GM11168 (cell line): ENCODE measurements around the gene PEX16.

Source experiments
- in situ Hi-C: fragments of 300-500 bp; cut with MboI; formaldehyde crosslinking; loops from one replicate; pipeline ENCODE4 v1.12.0; 2022; ENCODE audit warnings: low sequenced_read_pairs; ENCODE audit not compliant: unreplicated experiment

PEX16 gene

DNA sequence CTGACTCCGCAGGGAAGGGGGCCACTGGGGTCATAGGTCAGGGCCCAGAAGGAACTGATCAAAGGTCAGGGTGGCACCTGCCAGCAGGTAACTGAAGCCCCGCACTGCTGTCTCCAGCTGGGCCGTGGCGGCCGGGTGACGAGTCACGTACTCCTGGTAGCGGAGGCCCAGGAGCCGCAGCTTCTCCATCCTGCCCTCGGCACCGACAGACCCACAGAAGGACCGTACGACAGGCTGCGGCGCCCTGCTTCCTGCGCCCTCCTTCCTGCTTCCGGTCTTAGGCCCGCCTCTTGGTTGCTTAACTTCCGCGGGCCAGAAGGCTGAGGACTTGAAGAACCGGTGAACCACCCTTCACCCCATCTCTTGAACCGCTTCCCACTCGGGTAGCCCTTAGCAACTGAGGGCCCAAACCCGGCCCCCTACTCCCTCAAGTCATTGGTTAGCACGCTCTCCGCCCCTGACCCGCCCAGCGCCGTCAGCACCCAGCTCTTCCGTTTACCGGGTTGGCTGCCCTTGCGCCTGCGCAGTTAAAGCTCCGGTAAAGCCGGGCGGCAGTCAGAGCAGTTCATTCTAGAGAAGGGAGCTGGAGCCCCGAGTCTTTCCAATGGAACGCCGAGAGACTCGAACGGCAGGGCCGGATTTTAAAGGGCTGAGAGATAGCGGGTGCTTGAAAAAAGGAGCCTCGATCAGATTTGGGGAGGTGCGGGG lies at the start of gene PEX16:
TSS of gene PEX16 (minus strand) at position 255 of the 708 bp plus-strand sequence. CDS start at position 189, 66 bp downstream.
- in situ Hi-C loops, result no loop called here

GRCh38 chr11:45964911-45965389 lies 47.3 kb upstream of the PEX16 start:
- in situ Hi-C loops, result no loop called here

DNA sequence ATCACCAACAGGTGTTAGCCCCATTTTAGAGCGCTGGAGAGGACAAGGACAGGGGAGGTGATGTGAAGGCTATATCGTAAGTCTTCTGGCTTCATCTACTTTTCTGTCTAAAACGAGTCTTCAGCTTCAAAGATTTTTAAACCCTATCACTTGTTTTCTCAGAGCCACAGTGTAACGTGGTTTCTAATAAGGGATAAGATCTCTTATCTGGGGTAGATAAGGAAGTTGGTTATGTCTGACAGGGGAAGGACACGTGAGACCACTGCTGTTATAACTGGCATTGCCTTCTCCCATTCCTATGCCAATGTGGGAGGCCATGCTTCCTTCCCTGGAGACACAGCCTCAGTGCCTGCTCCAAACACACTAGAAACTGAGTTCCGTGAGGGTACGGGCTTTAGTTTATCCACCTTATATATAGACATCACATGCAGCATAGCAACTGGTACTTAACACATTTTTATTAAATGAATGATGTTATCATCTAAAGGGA lies 44.1 kb upstream of the PEX16 start:
- in situ Hi-C loops, result no loop called here

- in situ Hi-C loops, result no loop called here
Observed at GRCh38 chr11:45960387-45961095, 42.9 kb upstream of the PEX16 start.

GRCh38 chr11:45959851-45960250 lies 42.2 kb upstream of the PEX16 start:
- in situ Hi-C loops, result no loop called here

DNA sequence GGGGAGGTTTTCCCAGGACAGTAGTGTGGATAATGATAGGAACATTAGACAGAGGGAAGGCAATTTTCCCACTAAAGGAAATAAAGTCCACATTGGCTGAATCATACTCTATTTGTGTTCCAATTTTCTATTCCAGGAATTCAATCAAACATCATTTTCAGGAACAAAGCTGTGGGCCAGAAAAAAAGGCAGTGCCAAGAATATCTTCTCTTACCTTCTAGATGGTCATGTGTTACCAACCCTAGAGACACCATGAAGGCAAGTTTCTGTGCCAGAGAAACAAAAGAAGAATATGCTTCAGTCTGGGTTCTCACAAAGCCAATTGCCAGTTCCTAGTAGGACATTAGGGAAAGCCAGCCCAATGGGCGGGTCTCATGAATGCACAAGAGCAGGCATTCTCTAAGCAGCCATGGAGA lies 32.3 kb upstream of the PEX16 start:
- in situ Hi-C loops, result no loop called here

DNA sequence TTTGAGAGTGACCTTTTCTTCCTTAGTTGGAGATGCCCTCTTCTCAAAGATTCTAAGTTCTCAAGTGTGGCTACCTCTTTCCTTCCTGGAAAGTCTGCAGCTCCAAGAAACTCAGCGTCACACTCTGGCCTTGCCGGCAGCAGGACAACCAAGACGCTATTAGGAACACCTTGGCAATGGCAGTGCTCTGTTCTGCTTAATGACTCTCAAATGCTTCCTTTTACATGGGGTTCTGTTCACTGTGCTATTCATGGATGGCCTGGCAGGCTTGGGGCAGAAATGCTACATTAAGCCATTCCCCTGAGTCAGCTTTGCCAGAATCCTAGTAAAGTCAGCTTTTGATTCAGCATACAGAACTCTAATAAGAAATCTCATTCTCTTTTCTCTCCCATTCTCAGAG lies 30.7 kb upstream of the PEX16 start:
- in situ Hi-C loops, result no loop called here

DNA sequence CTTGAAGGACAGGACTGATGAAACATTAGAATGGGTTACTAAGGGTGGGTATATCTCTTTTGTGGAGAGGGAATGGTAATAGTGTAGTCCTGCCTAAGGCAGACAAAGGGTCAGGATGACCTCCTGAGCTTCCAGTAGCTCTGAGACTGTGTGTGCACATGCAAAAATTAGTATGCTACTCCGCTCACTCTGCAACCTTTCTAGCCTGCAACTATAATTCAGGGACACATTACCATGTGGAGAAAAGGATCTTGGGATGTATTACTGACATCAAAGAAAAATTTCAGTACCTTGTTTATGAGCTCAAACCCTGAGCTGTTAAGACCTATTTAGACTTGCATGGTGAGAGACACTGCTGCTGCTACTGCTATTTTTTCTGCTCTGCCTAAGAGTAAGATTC lies 30.2 kb upstream of the PEX16 start:
- in situ Hi-C loops, result no loop called here

GRCh38 chr11:45945397-45945999 lies 27.8 kb upstream of the PEX16 start:
- in situ Hi-C loops, result no loop called here

DNA sequence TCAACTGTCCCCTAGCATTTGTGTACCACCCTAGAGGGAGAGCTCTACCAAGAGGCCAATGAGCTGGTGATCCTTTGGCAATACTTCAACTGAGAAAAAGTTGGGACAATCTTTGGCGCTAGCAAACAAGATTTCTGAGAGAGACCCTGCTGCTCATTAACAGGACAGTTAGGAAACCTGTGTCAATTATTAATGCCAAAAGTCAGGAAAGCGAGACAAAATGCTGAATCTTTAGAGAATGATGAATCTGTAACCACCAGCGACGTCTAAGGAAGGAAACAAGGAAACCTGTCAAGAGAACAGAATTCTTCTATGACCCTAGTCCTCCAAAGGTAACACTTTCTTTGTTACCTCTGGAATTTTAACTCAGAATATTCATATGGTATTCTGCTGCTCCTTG lies 24.7 kb upstream of the PEX16 start:
- in situ Hi-C loops, result no loop called here

GRCh38 chr11:45941285-45941684 lies 23.6 kb upstream of the PEX16 start:
- in situ Hi-C loops, result no loop called here

GRCh38 chr11:45939836-45940235 lies 22.2 kb upstream of the PEX16 start:
- in situ Hi-C loops, result no loop called here

DNA sequence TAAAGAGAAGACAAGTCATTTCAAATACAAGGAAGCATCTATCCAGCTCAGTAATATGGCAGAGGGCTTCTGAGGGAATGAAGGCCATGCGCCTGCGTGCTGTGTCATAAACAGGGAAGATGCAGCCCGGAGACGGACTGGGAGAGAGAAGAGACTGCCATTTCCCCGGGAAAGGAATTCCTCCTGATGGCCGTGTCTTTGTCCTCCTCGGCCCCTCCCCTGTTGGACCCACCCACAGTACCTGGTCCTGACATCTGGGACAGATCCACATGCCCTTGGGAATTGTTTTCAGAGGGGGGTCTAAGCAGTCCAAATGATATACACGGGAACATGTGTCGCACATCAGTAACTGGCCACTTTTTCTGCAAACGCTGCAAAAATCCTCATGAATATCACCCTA lies 20.2 kb upstream of the PEX16 start:
- in situ Hi-C loops, result no loop called here

- in situ Hi-C loops, result no loop called here
Observed at GRCh38 chr11:45936511-45937054, 18.9 kb upstream of the PEX16 start.

DNA sequence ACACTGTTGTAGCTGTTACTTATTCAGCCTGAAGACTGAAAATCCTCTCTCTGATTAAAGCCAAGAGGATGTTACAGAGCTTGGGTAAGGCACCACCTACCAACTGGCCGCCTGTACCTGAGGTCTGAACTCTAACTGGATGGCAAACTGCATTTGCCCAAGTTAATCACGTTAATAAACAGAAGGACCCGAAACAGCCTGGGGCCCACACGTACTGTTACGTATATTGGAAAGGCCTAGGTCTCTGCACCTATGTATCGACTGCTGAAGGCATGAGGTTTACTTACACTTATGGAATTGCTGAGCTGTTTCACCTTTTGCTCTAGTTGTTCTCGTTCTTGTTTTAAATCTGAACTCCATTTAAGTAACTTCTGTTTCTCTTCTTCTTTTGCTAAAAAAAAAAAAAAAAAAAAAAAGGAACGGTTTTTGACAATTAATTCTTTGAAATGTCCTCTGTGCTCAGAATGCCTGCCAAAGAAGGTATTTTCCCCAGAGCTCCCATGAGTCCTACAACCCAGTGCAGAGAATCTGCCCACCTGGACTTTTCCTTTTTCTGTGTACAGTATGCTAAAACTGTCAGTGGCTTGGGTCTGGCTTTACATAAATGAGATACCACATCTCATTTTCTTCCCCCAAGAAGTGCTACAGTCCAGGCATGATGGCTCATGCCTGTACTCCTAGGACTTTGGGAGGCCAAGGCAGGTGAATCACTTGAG lies 17.8 kb upstream of the PEX16 start:
- in situ Hi-C loops, result no loop called here

DNA sequence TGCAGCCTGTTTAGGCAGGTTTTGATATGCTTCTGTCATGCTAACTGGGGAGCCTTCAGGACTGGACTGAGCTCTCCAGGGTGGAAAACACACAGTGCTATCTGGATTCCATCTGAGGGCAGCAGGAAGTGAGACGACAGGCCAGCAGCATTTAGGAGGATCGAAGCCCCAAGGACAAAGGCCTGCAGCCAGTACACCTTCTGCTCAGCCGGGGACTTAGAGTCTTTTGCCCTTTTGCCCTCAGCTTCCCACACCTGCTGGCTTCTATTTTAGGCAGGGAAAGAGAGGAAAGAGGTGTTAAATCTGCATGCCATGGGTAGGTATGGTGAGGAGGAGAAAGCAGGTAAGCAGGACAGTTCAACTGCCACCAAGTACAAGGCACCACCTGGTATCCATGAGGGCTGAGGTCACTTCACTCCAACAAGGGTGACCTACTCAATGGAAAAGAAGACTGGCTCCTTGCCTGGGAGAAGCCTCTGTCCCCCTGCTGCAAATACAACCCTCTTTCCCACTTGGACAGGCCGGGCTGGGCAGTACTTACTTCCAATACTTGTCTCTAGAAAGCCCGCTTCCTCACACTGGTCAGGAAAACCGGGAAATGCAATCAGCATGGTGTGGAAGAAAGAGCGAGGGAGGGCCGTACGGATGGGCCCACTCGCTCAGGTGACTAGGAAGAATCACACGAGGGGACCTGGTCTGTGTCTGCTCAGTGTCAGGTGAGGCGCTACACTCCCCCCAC lies 17.1 kb upstream of the PEX16 start:
- in situ Hi-C loops, result no loop called here

DNA sequence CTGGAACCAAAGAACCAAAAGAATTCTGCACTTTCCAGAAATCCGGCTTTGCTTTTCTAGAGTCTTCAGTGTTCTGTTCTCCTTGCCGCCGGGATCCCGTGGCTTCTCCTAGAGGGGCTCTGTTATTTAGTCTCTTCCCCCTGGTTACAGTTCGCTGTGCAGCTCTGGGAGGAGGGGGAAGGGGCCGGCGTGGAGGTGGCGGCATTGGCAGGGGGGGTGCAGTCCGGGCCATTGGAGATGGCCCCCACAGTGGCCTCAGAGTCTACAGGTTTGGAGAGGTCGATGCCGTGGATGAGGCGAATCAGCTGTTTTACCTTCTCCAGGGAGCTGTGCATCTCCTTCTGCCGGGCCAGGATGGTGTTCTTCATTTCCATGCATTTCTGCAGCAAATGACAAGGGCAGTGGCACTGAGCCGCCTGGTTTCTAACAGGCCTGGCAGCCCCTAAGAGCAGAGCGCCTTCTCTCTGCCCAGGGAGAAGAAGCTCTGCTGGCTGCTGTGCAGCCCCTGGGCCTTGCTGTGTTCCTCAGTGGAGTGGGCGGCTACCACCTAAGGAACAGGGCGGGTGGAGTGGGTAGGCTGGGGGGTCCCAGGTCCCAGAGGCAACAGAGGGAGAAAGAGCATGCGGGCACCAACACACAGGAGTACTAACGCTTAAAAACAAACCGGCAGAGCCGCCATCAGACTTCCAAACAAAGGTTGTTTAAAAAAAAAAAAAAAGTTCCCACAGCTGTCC lies 16.3 kb upstream of the PEX16 start:
- in situ Hi-C loops, result no loop called here

GRCh38 chr11:45933131-45933831 lies 15.6 kb upstream of the PEX16 start:
- in situ Hi-C loops, result no loop called here
